Testis (tissue), 3 donors: Measurements from ENCODE around the gene RNASE12. TPM values are rescaled to one million over a fixed set of nuclear protein-coding genes. Genes with fewer than 3 reads are reported as not detected.
"Not testable (repeated sequence)": the region's sequence is repeated elsewhere in the genome, so short reads cannot be mapped to it uniquely, and the experiment has no call there.

ENCODE experiments used
- DNase-seq: peaks from one replicate; pipeline ENCODE4 v3.0.0-alpha.2; 2019
- H3K27ac ChIP-seq, 2 donors: fragments of 200-600 bp; sonication (generic); one replicate each; pipeline ENCODE4 v1.5.1; 2019
- H3K27me3 ChIP-seq: fragments of 200-600 bp; sonication (generic); one replicate; pipeline ENCODE4 v1.5.1; 2019
- H3K36me3 ChIP-seq: fragments of 200-600 bp; sonication (generic); one replicate; pipeline ENCODE4 v1.5.1; 2017; ENCODE audit warnings: low read depth; ENCODE audit errors: missing control alignments
- H3K4me1 ChIP-seq: fragments of 200-600 bp; sonication (generic); one replicate; pipeline ENCODE4 v1.5.1; 2019
- H3K4me3 ChIP-seq, 2 donors: fragments of 200-600 bp; sonication (generic); one replicate each; pipeline ENCODE4 v1.5.1; 2017 to 2019
- H3K9me3 ChIP-seq: fragments of 200-600 bp; sonication (generic); one replicate; pipeline ENCODE4 v1.5.1; 2017
- POLR2A ChIP-seq: fragments of 450-650 bp; IDR thresholded peaks from one replicate; pipeline ENCODE4 v1.6.1; 2017; ENCODE audit warnings: antibody characterized with exemption, mild to moderate bottlenecking, moderate library complexity
- WGBS, 2 donors: methylation state at CpG; one replicate each; pipeline ENCODE4 v1.1.5; 2018; 5-methylcytosine and 5-hydroxymethylcytosine counted together
- intact Hi-C: fragments of 100-400 bp; cut with DNase I; formaldehyde crosslinking; loops from one replicate; pipeline ENCODE4 v1.15.1; 2023; ENCODE audit warnings: low total_unique reads
- polyA plus RNA-seq: library from polyadenylated mRNA; stranded (reverse); fragments of 350-450 nt; fragmentation: Illumina TruSeq; extraction: RNeasy Lipid Tissue Mini Kit (QIAGEN cat#74804); gene quantifications from one replicate; pipeline ENCODE4 v1.2.3, GENCODE V29; 2014; ENCODE audit warnings: low read depth, low replicate concordance; ENCODE audit not compliant: insufficient read depth
- total RNA-seq, 2 donors: library from RNA; depleted of rRNA; stranded (reverse); fragments of >200 nt; gene quantifications; one replicate each; pipeline ENCODE4 v1.2.3, GENCODE V29; 2016
- TF ChIP-seq, protein P1 (sequence below), 3 experiments: fragments of 450-650 bp in 2 of 3; fragments of 200-600 bp in 1 of 3; sonication (generic) in 1 of 3; IDR thresholded peaks; one replicate each; pipeline ENCODE4 v1.5.1; 2016 to 2019; ENCODE audit warnings: antibody characterized with exemption in 3 of 3, mild to moderate bottlenecking in 2 of 3, moderate library complexity in 1 of 3

The RNASE12 gene
- total and polyA plus RNA-seq, 3 donors from 2014 or later, result 1.3 TPM; not detected in 2

DNA sequence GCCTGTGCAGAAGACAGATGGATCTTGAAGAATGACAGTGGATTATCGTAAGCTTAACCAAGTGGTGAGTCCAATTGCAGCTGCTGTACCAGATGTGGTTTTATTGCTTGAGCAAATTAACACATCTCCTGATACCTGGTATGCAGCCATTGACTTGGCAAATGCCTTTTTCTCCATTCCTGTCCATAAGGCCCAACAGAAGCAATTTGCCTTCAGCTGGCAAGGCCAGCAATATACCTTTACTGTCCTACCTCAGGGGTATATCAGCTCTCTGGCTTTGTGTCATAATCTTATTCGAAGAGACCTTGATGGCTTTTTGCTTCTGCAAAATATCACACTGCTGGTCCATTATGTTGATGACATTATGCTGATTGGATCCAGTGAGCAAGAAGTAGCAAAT is 21.3 kb downstream of the RNASE12 start:
- H3K4me1 ChIP-seq, H3K36me3 ChIP-seq, H3K9me3 ChIP-seq, DNase-seq, H3K4me3 ChIP-seq, H3K27ac ChIP-seq, H3K27me3 ChIP-seq, intact Hi-C loops: not testable (repeated sequence)
- WGBS, 2 donors, result 87 to 90% methylated on average over 2 of the region's 2 CpGs

DNA sequence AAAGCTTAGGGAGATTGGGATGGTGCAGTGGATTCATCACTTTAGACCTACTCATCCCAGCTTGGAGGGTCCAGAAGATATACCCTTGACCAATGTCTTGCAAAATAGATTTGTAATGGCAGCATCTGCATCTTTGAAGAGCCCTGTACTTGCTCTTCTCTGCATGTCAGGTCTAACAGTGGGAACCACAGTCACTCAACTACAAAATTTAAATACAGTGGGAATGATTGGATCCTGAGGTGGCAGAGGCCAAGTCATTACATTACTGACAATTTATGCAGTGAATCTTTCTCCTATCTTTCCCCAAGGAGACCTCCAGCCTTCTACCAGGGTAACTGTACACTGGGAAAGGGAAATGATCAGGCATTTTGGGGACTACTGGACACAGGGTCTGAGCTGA is 22.1 kb downstream of the RNASE12 start:
- no peaks in the 10 kb centered on the region for H3K27me3 ChIP-seq

DNA sequence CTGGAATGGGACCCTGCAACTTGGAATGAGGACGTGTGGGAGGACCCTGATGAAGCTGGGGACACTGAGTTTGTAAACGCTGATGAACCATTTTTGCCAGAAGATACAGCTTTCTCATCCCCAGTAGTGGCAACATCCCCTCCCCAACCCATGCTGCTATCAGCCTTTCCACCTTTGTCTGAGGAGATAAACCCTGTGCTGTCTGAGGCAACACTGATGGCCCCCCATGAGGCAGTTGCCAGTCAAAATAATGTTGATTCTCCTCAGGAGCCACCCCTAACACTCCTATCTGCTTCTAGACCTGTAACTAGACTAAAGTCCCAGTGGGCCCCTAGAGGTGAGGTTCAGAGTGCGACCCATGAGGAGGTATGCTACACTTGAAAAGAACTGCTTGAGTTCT is 22.8 kb downstream of the RNASE12 start:
- Histone ChIP-seq H3K9me3 (no peaks in the 10 kb centered on the region), H3K27ac (no peak overlapping the region), H3K4me3 (no peak overlapping the region), H3K36me3 (no peaks in the 10 kb centered on the region), H3K27me3 (no peaks in the 10 kb centered on the region), H3K4me1 (no peaks in the 10 kb centered on the region)
- 84 to 93% methylated on average over 3 of the region's 3 CpGs for WGBS, 2 donors
- intact Hi-C loops, result no loop called here
- no peak for DNase-seq
- TF ChIP-seq, protein P1, sequence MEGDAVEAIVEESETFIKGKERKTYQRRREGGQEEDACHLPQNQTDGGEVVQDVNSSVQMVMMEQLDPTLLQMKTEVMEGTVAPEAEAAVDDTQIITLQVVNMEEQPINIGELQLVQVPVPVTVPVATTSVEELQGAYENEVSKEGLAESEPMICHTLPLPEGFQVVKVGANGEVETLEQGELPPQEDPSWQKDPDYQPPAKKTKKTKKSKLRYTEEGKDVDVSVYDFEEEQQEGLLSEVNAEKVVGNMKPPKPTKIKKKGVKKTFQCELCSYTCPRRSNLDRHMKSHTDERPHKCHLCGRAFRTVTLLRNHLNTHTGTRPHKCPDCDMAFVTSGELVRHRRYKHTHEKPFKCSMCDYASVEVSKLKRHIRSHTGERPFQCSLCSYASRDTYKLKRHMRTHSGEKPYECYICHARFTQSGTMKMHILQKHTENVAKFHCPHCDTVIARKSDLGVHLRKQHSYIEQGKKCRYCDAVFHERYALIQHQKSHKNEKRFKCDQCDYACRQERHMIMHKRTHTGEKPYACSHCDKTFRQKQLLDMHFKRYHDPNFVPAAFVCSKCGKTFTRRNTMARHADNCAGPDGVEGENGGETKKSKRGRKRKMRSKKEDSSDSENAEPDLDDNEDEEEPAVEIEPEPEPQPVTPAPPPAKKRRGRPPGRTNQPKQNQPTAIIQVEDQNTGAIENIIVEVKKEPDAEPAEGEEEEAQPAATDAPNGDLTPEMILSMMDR (IDR thresholded peaks at IDR 0.05), result no peak
- TF ChIP-seq POLR2A, result no peak

More for the DNA sequence above, 22.1 kb downstream of the RNASE12 start:
- no peak for TF ChIP-seq POLR2A
- TF ChIP-seq, protein P1 (IDR thresholded peaks at IDR 0.05), result no peak
- DNase-seq, result no peak
- intact Hi-C loops, result no loop called here
- no peaks in the 10 kb centered on the region for H3K36me3 ChIP-seq
- H3K27ac ChIP-seq, result no peak overlapping the region
- no peaks in the 10 kb centered on the region for H3K9me3 ChIP-seq
- H3K4me3 ChIP-seq, result no peak overlapping the region
- H3K4me1 ChIP-seq, result no peaks in the 10 kb centered on the region

DNA sequence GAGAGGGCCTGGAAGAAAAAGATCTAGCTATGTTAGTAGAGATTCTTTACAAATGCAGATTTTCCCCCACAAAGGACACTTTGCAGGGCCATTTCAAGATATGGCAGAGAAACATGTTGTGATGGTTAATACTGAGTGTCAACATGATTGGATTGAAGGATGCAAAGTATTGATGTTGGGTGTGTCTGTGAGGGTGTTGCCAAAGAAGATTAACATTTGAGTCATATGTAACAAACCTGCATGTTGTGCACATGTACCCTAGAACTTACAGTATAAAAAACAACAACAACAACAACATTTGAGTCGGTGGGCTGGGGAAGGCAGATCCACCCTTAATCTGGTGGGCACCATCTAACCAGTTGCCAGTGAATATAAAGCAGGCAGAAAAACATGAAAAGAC is 24.0 kb downstream of the RNASE12 start:
- H3K27ac ChIP-seq, intact Hi-C loops, H3K9me3 ChIP-seq, H3K4me1 ChIP-seq, H3K4me3 ChIP-seq, DNase-seq, H3K27me3 ChIP-seq, H3K36me3 ChIP-seq: not testable (repeated sequence)
- WGBS, 2 donors, result 79 to 81% methylated on average over 1 of the region's 1 CpG

DNA sequence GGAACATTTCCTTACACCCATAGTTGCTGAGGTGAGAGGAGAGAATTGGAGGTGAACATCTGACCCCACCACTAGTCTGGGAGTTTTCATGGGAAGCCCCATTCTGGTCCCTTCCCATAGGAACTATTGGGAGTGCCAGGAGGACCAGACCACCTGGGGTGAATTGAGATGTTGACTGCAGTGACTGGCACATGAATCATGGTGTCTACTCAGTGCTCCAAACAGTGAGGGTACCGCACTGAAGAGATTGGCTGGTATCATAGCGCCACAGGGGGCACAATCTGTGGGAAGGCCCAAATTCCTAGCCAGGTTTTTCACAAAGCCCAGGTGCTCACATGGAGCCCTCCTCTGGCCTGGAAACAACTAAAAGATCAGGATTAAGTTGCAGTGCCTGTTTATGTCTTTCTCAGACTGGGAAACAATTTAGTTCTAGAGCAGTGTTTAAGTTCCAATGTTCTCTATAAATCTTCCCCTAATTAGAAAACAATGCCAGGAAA is 26.6 kb downstream of the RNASE12 start:
- Histone ChIP-seq H3K4me3 (no peak overlapping the region), H3K9me3 (no peaks in the 10 kb centered on the region), H3K27me3 (no peaks in the 10 kb centered on the region), H3K36me3 (no peaks in the 10 kb centered on the region), H3K4me1 (no peaks in the 10 kb centered on the region), H3K27ac (no peak overlapping the region)
- 91 to 100% methylated on average over 2 of the region's 2 CpGs for WGBS, 2 donors
- intact Hi-C loops, result no loop called here
- no peak for DNase-seq
- TF ChIP-seq, protein P1 (IDR thresholded peaks at IDR 0.05), result no peak
- TF ChIP-seq POLR2A, result no peak

DNA sequence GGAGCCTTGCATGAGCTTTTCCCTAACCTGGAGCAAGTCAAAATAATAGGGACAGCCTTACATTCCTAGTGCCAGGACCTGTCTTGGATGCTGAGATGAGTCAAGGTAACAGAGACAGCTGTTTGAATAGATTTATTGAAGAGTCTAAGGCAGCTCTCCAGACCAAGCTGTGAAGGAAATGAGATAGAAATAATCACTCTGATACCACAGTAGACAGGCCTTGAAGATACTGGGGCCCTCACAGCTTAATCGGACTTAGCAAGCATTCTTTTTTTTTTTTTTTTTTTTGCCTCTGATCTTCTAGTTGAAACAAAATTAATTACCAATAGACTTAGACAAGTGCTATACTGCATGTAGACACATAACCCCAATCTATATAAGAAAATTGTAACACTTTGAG is 27.2 kb downstream of the RNASE12 start:
- Histone ChIP-seq H3K27me3 (no peaks in the 10 kb centered on the region), H3K4me1 (no peaks in the 10 kb centered on the region), H3K27ac (no peak overlapping the region), H3K9me3 (no peaks in the 10 kb centered on the region), H3K36me3 (no peaks in the 10 kb centered on the region), H3K4me3 (no peak overlapping the region)
- intact Hi-C loops, result no loop called here
- TF ChIP-seq, protein P1 (IDR thresholded peaks at IDR 0.05), result no peak
- TF ChIP-seq POLR2A, result no peak
- WGBS, 2 donors, result 33 to 43% methylated on average over 1 of the region's 1 CpG
- DNase-seq, result no peak
